HFF-Myc (cell line): ENCODE measurements around the gene SORT1.

Experiments
- DNase-seq: peaks from one replicate; pipeline ENCODE4 v3.0.0-alpha.2; 2011; ENCODE audit warnings: low read depth; ENCODE audit errors: extremely low read depth
- H3K4me3 ChIP-seq: replicated peaks from 2 replicates; pipeline ENCODE4 v1.5.1; 2011; ENCODE audit warnings: low read depth, mild to moderate bottlenecking, control low read depth, low read length
- TF ChIP-seq, protein P1 (sequence below): IDR thresholded peaks from 2 replicates; pipeline ENCODE4 v1.5.1; 2012; ENCODE audit warnings: mild to moderate bottlenecking, low read depth, low read length, control low read depth; ENCODE audit errors: missing control alignments

SORT1 gene

GRCh38 chr1:109350182-109350581 is 47.5 kb downstream of the SORT1 start:
- no peak overlapping the region for H3K4me3 ChIP-seq
- TF ChIP-seq, protein P1, sequence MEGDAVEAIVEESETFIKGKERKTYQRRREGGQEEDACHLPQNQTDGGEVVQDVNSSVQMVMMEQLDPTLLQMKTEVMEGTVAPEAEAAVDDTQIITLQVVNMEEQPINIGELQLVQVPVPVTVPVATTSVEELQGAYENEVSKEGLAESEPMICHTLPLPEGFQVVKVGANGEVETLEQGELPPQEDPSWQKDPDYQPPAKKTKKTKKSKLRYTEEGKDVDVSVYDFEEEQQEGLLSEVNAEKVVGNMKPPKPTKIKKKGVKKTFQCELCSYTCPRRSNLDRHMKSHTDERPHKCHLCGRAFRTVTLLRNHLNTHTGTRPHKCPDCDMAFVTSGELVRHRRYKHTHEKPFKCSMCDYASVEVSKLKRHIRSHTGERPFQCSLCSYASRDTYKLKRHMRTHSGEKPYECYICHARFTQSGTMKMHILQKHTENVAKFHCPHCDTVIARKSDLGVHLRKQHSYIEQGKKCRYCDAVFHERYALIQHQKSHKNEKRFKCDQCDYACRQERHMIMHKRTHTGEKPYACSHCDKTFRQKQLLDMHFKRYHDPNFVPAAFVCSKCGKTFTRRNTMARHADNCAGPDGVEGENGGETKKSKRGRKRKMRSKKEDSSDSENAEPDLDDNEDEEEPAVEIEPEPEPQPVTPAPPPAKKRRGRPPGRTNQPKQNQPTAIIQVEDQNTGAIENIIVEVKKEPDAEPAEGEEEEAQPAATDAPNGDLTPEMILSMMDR = no peak
- no peak for DNase-seq

DNA sequence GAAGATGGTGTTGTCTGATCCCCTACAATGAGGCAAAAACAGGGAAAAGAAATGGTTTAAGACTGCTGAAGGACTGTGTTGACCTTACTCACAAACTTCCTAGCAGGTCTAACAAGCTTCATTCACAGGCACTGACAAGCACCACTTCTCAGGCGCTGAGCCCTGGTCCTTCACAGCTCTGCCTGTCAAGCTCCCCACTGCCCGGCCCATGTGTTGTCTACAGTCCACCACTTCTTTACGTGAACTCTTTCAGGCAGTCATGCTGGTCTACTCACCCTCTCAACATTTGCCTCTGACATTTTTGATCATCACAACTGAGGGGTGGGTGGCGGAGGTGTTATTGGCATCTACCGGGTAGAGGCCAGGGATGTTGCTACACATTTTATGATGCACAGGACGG is 50.2 kb downstream of the SORT1 start:
- TF ChIP-seq, protein P1 = no peak
- H3K4me3 ChIP-seq = no peak overlapping the region
- no peak for DNase-seq

- DNase-seq = no peak
- TF ChIP-seq, protein P1 = no peak
- H3K4me3 ChIP-seq = no peak overlapping the region
These were observed 55.5 kb downstream of the SORT1 start for GRCh38 chr1:109341944-109342930.

GRCh38 chr1:109338608-109339007 is 59.1 kb downstream of the SORT1 start:
- DNase-seq = no peak

DNA sequence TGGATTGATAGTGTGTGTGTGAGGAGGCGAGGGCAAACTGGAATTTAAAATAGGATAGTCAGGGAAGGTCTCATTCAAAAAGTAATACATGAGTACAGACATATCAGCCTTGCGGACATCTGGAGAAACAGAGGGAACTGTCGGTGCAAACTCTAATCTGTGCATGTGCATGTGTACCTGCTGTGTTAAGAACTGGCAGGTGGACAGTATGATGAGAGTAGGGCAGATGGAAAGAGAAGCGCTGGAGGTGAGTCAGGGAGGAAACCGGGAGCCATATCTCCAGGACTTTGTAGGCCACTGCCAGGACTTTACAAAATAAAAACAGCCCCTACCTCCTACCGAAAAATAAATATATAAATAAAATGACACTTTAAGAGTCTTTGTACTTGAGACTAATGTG is 59.6 kb downstream of the SORT1 start:
- DNase-seq = no peak
- TF ChIP-seq, protein P1 = no peak
- H3K4me3 ChIP-seq = no peak overlapping the region

More at GRCh38 chr1:109338608-109339007, 59.1 kb downstream of the SORT1 start:
- H3K4me3 ChIP-seq = no peak overlapping the region
- TF ChIP-seq, protein P1 = no peak

- TF ChIP-seq, protein P1 = no peak
- no peak overlapping the region for H3K4me3 ChIP-seq
- DNase-seq = no peak
These were observed 62.6 kb downstream of the SORT1 start for GRCh38 chr1:109335091-109335490.
